H1 (cell line): ENCODE results near the gene BBS12. TPM values are rescaled to one million over a fixed set of nuclear protein-coding genes. Genes with fewer than 3 reads are reported as not detected.

Experiments
- CTCF ChIA-PET: fragments of 300-600 bp; sonication (Branson Sonifier 250); formaldehyde crosslinking; loops from one replicate; lab custom pipeline; 2021; ENCODE audit not compliant: partially characterized antibody; lab: Charles Lee
- POLR2A ChIA-PET: fragments of 300-600 bp; sonication (Branson Sonifier 250); formaldehyde crosslinking; loops from one replicate; lab custom pipeline; 2021; ENCODE audit warnings: inconsistent platforms; ENCODE audit not compliant: partially characterized antibody; lab: Charles Lee
- DNase-seq, 2 experiments: peaks; one replicate each; pipeline versions ENCODE4 v3.0.0 to v3.0.0-alpha.2; 2010 to 2022; ENCODE audit warnings: low spot score in 2 of 2, low read depth in 1 of 2, mixed read lengths in 1 of 2
- FAIRE-seq: peaks from 2 replicates; lab custom pipeline; 2011; peaks lifted over from hg19 to GRCh38; lab: Jason Lieb, UNC
- H2AFZ ChIP-seq: 2 replicates; pipeline ENCODE4 v1.8.1; 2012; ENCODE audit warnings: low read length, inconsistent platforms
- H2AK5ac ChIP-seq: 2 replicates; pipeline ENCODE4 v1.6.1; 2013; ENCODE audit warnings: low read depth, low read length
- H2BK120ac ChIP-seq: replicated peaks from 2 replicates; pipeline ENCODE3; 2013; ENCODE audit warnings: low read depth, low read length, inconsistent platforms
- H2BK12ac ChIP-seq: 2 replicates; pipeline ENCODE4 v1.6.1; 2013; ENCODE audit warnings: low read depth, low read length
- H2BK15ac ChIP-seq: 2 replicates; pipeline ENCODE4 v1.6.1; 2013; ENCODE audit warnings: low read length
- H2BK20ac ChIP-seq: 2 replicates; pipeline ENCODE4 v1.6.1; 2013; ENCODE audit warnings: low read length
- H2BK5ac ChIP-seq: 2 replicates; pipeline ENCODE4 v1.6.1; 2013; ENCODE audit warnings: low read depth, low read length
- H3K14ac ChIP-seq: 2 replicates; pipeline ENCODE4 v1.6.1; 2013; ENCODE audit warnings: inconsistent platforms; ENCODE audit not compliant: insufficient read length
- H3K18ac ChIP-seq: 2 replicates; pipeline ENCODE4 v1.6.1; 2013; ENCODE audit warnings: low read length; ENCODE audit errors: extremely low read depth
- H3K23ac ChIP-seq: 2 replicates; pipeline ENCODE4 v1.6.1; 2013; ENCODE audit warnings: inconsistent platforms; ENCODE audit not compliant: insufficient read length
- H3K23me2 ChIP-seq: 2 replicates; pipeline ENCODE4 v1.6.1; 2013; ENCODE audit warnings: low read depth, low read length
- H3K27ac ChIP-seq: 2 replicates; pipeline ENCODE4 v1.6.1; 2011; ENCODE audit warnings: low read depth, low read length, inconsistent platforms
- H3K27me3 ChIP-seq, 4 experiments: replicated peaks in 1 of 4; 1 replicate in 1 of 4; 2 replicates in 3 of 4; pipeline versions ENCODE4 v1.6.1 to v1.8.1; 2011 to 2013; ENCODE audit warnings: low read length in 3 of 4, mild to moderate bottlenecking in 3 of 4, inconsistent platforms in 2 of 4, mixed read lengths in 2 of 4, moderate library complexity in 1 of 4; ENCODE audit not compliant: control insufficient read depth in 3 of 4, insufficient read depth in 3 of 4; ENCODE audit errors: extremely low read depth in 1 of 4
- H3K36me3 ChIP-seq, 4 experiments: 2 replicates each; pipeline versions ENCODE4 v1.6.1 to v1.8.1; 2011 to 2013; ENCODE audit warnings: mild to moderate bottlenecking in 4 of 4, low read length in 3 of 4, moderate library complexity in 2 of 4, control low read depth in 1 of 4, inconsistent platforms in 1 of 4; ENCODE audit not compliant: insufficient read depth in 4 of 4, control insufficient read depth in 2 of 4
- H3K4ac ChIP-seq: replicated peaks from 2 replicates; pipeline ENCODE3; 2013; ENCODE audit warnings: low read length, low read depth, mixed read lengths, inconsistent platforms; ENCODE audit not compliant: insufficient read length
- H3K4me1 ChIP-seq, 4 experiments: replicated peaks in 1 of 4; 1 replicate in 1 of 4; 2 replicates in 3 of 4; pipeline versions ENCODE4 v1.6.1 to v1.8.1; 2011 to 2013; ENCODE audit warnings: low read length in 3 of 4, inconsistent platforms in 2 of 4, mixed read lengths in 1 of 4; ENCODE audit not compliant: insufficient read depth in 4 of 4, control insufficient read depth in 3 of 4
- H3K4me2 ChIP-seq, 2 experiments: 2 replicates each; pipeline versions ENCODE4 v1.6.1 to v1.8.1; 2011 to 2013; ENCODE audit warnings: low read depth in 2 of 2, low read length in 2 of 2, control low read depth in 1 of 2, inconsistent platforms in 1 of 2, mild to moderate bottlenecking in 1 of 2; ENCODE audit not compliant: insufficient read depth in 1 of 2
- H3K4me3 ChIP-seq, 4 experiments: fragments of 200-600, 300-600 bp in 1 of 4; sonication (generic), shearing (Covaris generic), sonication (Bioruptor Twin) in 1 of 4; 2 replicates each; pipeline versions ENCODE4 v1.5.1 to v1.8.1; 2011 to 2016; ENCODE audit warnings: low read length in 4 of 4, low read depth in 3 of 4, control low read depth in 2 of 4, inconsistent platforms in 2 of 4, mild to moderate bottlenecking in 2 of 4, mixed read lengths in 1 of 4, moderate library complexity in 1 of 4; ENCODE audit not compliant: insufficient read depth in 2 of 4; ENCODE audit errors: extremely low read depth in 1 of 4
- H3K56ac ChIP-seq: replicated peaks from 2 replicates; pipeline ENCODE3; 2013; ENCODE audit warnings: low read depth, mild to moderate bottlenecking, mixed read lengths, low read length, inconsistent platforms; ENCODE audit not compliant: insufficient read length
- H3K79me1 ChIP-seq: 2 replicates; pipeline ENCODE4 v1.6.1; 2013; ENCODE audit warnings: low read depth, low read length, control low read depth
- H3K79me2 ChIP-seq, 2 experiments: 2 replicates each; pipeline versions ENCODE4 v1.6.1 to v1.8.1; 2012 to 2013; ENCODE audit warnings: low read length in 2 of 2, mild to moderate bottlenecking in 2 of 2, inconsistent platforms in 1 of 2; ENCODE audit not compliant: insufficient read depth in 2 of 2, control insufficient read depth in 1 of 2
- H3K9ac ChIP-seq, 4 experiments: replicated peaks in 1 of 4; 1 replicate in 1 of 4; 2 replicates in 3 of 4; pipeline versions ENCODE4 v1.6.1 to v1.8.1; 2011 to 2013; ENCODE audit warnings: low read depth in 3 of 4, low read length in 3 of 4, control low read depth in 2 of 4, mild to moderate bottlenecking in 2 of 4, moderate library complexity in 2 of 4, inconsistent platforms in 1 of 4; ENCODE audit errors: extremely low read depth in 1 of 4
- H3K9me3 ChIP-seq, 2 experiments: 2 replicates each; pipeline versions ENCODE4 v1.6.1 to v1.8.1; 2012 to 2013; ENCODE audit warnings: mild to moderate bottlenecking in 2 of 2, moderate library complexity in 2 of 2, control low read depth in 1 of 2, inconsistent platforms in 1 of 2, low read depth in 1 of 2, low read length in 1 of 2, mixed read lengths in 1 of 2; ENCODE audit not compliant: insufficient read depth in 2 of 2
- H4K20me1 ChIP-seq, 2 experiments: replicated peaks in 1 of 2; 2 replicates each; pipeline versions ENCODE3 to v1.8.1; 2011 to 2013; ENCODE audit warnings: inconsistent platforms in 2 of 2, low read length in 2 of 2, mild to moderate bottlenecking in 1 of 2; ENCODE audit not compliant: insufficient read depth in 2 of 2, control insufficient read depth in 1 of 2
- H4K5ac ChIP-seq: 2 replicates; pipeline ENCODE4 v1.6.1; 2013; ENCODE audit warnings: low read length, low read depth, mixed read lengths, inconsistent platforms; ENCODE audit not compliant: insufficient read length
- H4K8ac ChIP-seq: 2 replicates; pipeline ENCODE4 v1.8.0; 2013; ENCODE audit warnings: mild to moderate bottlenecking, moderate library complexity, low read length, inconsistent platforms; ENCODE audit not compliant: insufficient read depth; ENCODE audit errors: extremely low read depth
- H4K91ac ChIP-seq: replicated peaks from 2 replicates; pipeline ENCODE3; 2013; ENCODE audit warnings: low read length, mixed read lengths, inconsistent platforms; ENCODE audit not compliant: insufficient read length
- BACH1 ChIP-seq: IDR thresholded peaks from 2 replicates; pipeline ENCODE4 v1.6.1; 2012; ENCODE audit warnings: low read length, improper control_type of control experiment
- CBX8 ChIP-seq: fragments of 300-800, 300-1000 bp; sonication (generic); IDR thresholded peaks from 2 replicates; pipeline ENCODE4 v1.7.1; 2016; ENCODE audit warnings: low read depth, low read length, borderline replicate concordance
- HDAC2 ChIP-seq, 2 experiments: fragments of 300-600 bp in 1 of 2; sonication (generic) in 1 of 2; IDR thresholded peaks; 2 replicates each; pipeline ENCODE4 v1.6.1; 2011 to 2012; ENCODE audit warnings: low read depth in 2 of 2, low read length in 2 of 2, mild to moderate bottlenecking in 2 of 2, moderate library complexity in 2 of 2, borderline replicate concordance in 1 of 2, inconsistent platforms in 1 of 2
- TBP ChIP-seq: IDR thresholded peaks from 2 replicates; pipeline ENCODE4 v1.6.1; 2011; ENCODE audit warnings: low read depth, low read length, improper control_type of control experiment
- WGBS, 2 experiments: shearing (Covaris generic) in 1 of 2; methylation state at CpG; one replicate each; pipeline versions ENCODE4 v1.1.6 to v1.1.7; 2013 to 2015; ENCODE audit warnings: low lambda C conversion rate in 2 of 2, mixed read lengths in 2 of 2, inconsistent platforms in 1 of 2, low coverage in 1 of 2, missing lambda C conversion rate in 1 of 2; ENCODE audit not compliant: insufficient replicate concordance in 2 of 2, insufficient coverage in 1 of 2, insufficient read length in 1 of 2; ENCODE audit errors: extremely low coverage in 1 of 2, missing lambda C conversion rate in 1 of 2; 5-methylcytosine and 5-hydroxymethylcytosine counted together
- polyA plus RNA-seq, 7 experiments: library from polyadenylated mRNA; depleted of rRNA in 3 of 7; stranded (reverse) in 5 of 7; unstranded in 2 of 7; fragments of >200 nt in 5 of 7; fragments of 200-250 nt in 2 of 7; gene quantifications; 1 replicate in 5 of 7; 2 replicates in 1 of 7; 4 replicates in 1 of 7; pipeline versions ENCODE4 v1.2.1 to v1.2.3, GENCODE V29; 2011 to 2013; ENCODE audit warnings: missing spikeins in 2 of 7, mixed read lengths in 2 of 7
- total RNA-seq: library from RNA; stranded (reverse); fragmentation: NEBNext Ultra II Directional; extraction: Animal tissue kit (Norgen Biotek cat#: 25700); gene quantifications from 2 replicates; pipeline ENCODE4 v1.2.1, GENCODE V29; 2021

The BBS12 gene
- total and polyA plus RNA-seq, 2 of the 8 experiments (the other 6 are each of a cell fraction or from before 2014, with no cell fraction given), result 0.88 to 2.6 TPM

DNA sequence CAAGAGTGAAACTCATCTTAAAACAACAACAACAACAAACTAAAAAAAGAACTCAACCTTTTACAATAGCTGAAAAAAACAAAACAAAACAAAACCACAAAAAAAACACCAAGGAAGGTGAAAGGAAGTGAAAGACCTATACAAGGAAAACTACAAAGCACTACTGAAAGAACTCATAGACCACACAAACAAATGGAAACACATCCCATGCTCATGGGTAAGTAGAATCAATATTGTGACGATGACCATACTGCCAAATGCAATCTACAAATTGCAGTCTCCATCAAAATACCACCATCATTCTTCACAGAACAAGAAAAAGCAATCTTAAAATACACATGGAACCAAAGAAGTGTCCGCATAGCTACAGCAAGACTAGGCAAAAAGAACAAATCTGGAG, 52.6 kb downstream of the BBS12 start:
- Histone ChIP-seq H3K4ac (peak overlapping the region; percentile 88), H3K27ac (peak overlapping the region; percentile 23; the same call in 1 of the 2 replicates), H3K27me3 (no peaks in the 10 kb centered on the region), H3K18ac (peak overlapping the region; percentile 19; the same call in 1 of the 2 replicates), H3K36me3 (no peaks in the 10 kb centered on the region), H2BK12ac (peak overlapping the region; percentile 97), H3K14ac (no peak overlapping the region), H3K9ac (no peak overlapping the region), H4K8ac (no peak overlapping the region), H3K4me1 (peaks cover 7 to 27% (median 17%) of the 10 kb centered on the region in 4 experiments), H2BK120ac (peak overlapping the region; percentile 80), H3K23ac (no peak overlapping the region), H2BK5ac (peak overlapping the region; percentile 97), H3K9me3 (no peaks in the 10 kb centered on the region), H2BK20ac (peak overlapping the region; percentile 82), H4K5ac (no peak overlapping the region), H3K4me3 (no peak overlapping the region), H4K20me1 (no peaks in the 10 kb centered on the region), H3K79me2 (no peaks in the 10 kb centered on the region), H2AK5ac (peak overlapping the region; percentile 83; the same call in 1 of the 2 replicates), H2BK15ac (no peak overlapping the region), H3K79me1 (no peaks in the 10 kb centered on the region), H3K56ac (no peak overlapping the region), H4K91ac (peak overlapping the region; percentile 72), H3K23me2 (no peaks in the 10 kb centered on the region), H2AFZ (no peak overlapping the region), H3K4me2 (no peak overlapping the region; a peak in 1 of 4 replicates)
- DNase-seq (no peak), FAIRE-seq (no peak)
- 91% methylated on average over 2 of the region's 2 CpGs; no CpG with 5 or more reads in 1 of the 2 experiments for WGBS, 2 experiments
- POLR2A ChIA-PET, result interaction anchor here (2.1 to 5.0 kb wide), 4 partner anchors 13 to 89 kb away, joined by 5 to 79 read pairs (median 40); partner anchors contain the start of gene FGF2
- CTCF ChIA-PET, result no interaction called here
- TF ChIP-seq BACH1, result no peak
- TF ChIP-seq CBX8, result no peak
- no peak for TF ChIP-seq HDAC2 (IDR thresholded peaks at IDR 0.05; ENCODE audit: borderline replicate concordance in 1 of 2, low read depth in 2 of 2, low read length in 2 of 2)
- no peak for TF ChIP-seq TBP
